OCI-LY3 (cell line): Measurements from ENCODE around the gene ADAMTS7.

Experiments
- CTCF ChIP-seq: fragments of 200-600, 300-600 bp; sonication (generic); IDR thresholded peaks from 2 replicates; pipeline ENCODE4 v1.5.1; 2014; ENCODE audit warnings: antibody characterized with exemption, low read length, low read depth
- EZH2phosphoT487 ChIP-seq: fragments of 200-600 bp; shearing (Covaris generic); IDR thresholded peaks from 2 replicates; pipeline ENCODE4 v1.6.1; 2018; ENCODE audit warnings: antibody characterized with exemption, mixed run types, low read depth

- TF ChIP-seq CTCF: no peak
- TF ChIP-seq EZH2phosphoT487: no peak
Observed at GRCh38 chr15:78737187-78737820, 74.0 kb downstream of the ADAMTS7 start.
